Nephron (organoid): ENCODE measurements around the gene SLC22A3.

Experiments used
- H3K27ac Mint-ChIP-seq, 3 experiments: 2 replicates each; pipeline ENCODE4 v1.8.0; 2020; ENCODE audit warnings: mixed read lengths in 3 of 3, mild to moderate bottlenecking in 2 of 3, moderate library complexity in 1 of 3
- H3K27me3 Mint-ChIP-seq: 2 replicates; pipeline ENCODE4 v1.8.0; 2021; ENCODE audit warnings: low read depth, mild to moderate bottlenecking, moderate library complexity, mixed read lengths
- H3K36me3 Mint-ChIP-seq: 2 replicates; pipeline ENCODE4 v1.8.0; 2020; ENCODE audit warnings: low read depth, mixed read lengths
- H3K4me1 Mint-ChIP-seq: 2 replicates; pipeline ENCODE4 v1.8.0; 2020; ENCODE audit warnings: mixed read lengths
- H3K4me3 Mint-ChIP-seq, 3 experiments: 2 replicates each; pipeline ENCODE4 v1.8.0; 2020; ENCODE audit warnings: mild to moderate bottlenecking in 3 of 3, mixed read lengths in 3 of 3, moderate library complexity in 2 of 3
- H3K9me3 Mint-ChIP-seq: 2 replicates; pipeline ENCODE4 v1.8.0; 2020; ENCODE audit warnings: mixed read lengths
- CTCF ChIP-seq, 3 experiments: fragments of 200-600 bp; sonication (generic); IDR thresholded peaks; one replicate each; pipeline ENCODE4 v1.5.0; 2021; ENCODE audit warnings: antibody characterized with exemption in 3 of 3; ENCODE audit not compliant: unreplicated experiment in 3 of 3

SLC22A3 gene

GRCh38 chr6:160303806-160304205 is 44.4 kb upstream of the SLC22A3 start:
- TF ChIP-seq CTCF (IDR thresholded peaks at IDR 0.05; ENCODE audit: unreplicated experiment in 3 of 3) = no peak
- H3K36me3 Mint-ChIP-seq = peaks cover 7% of the 10 kb centered on the region
- H3K27me3 Mint-ChIP-seq = peaks cover 5% of the 10 kb centered on the region
- no peak overlapping the region for H3K4me3 Mint-ChIP-seq
- H3K27ac Mint-ChIP-seq = no peak overlapping the region
- peaks cover 32% of the 10 kb centered on the region for H3K4me1 Mint-ChIP-seq
- peaks cover 24% of the 10 kb centered on the region for H3K9me3 Mint-ChIP-seq

GRCh38 chr6:160305926-160306713 is 42.1 kb upstream of the SLC22A3 start:
- Mint-ChIP-seq H3K4me3 (no peak overlapping the region), H3K4me1 (peaks cover 15% of the 10 kb centered on the region), H3K27me3 (peaks cover 5% of the 10 kb centered on the region), H3K27ac (no peak overlapping the region), H3K9me3 (peaks cover 41% of the 10 kb centered on the region), H3K36me3 (peaks cover 8% of the 10 kb centered on the region)
- no peak for TF ChIP-seq CTCF (IDR thresholded peaks at IDR 0.05; ENCODE audit: unreplicated experiment in 3 of 3)

- no peak for TF ChIP-seq CTCF (IDR thresholded peaks at IDR 0.05; ENCODE audit: unreplicated experiment in 3 of 3)
- peaks cover 54% of the 10 kb centered on the region for H3K9me3 Mint-ChIP-seq
- no peak overlapping the region for H3K4me3 Mint-ChIP-seq
- peaks cover 16% of the 10 kb centered on the region for H3K36me3 Mint-ChIP-seq
- peaks cover 5% of the 10 kb centered on the region for H3K27me3 Mint-ChIP-seq
- no peaks in the 10 kb centered on the region for H3K4me1 Mint-ChIP-seq
- no peak overlapping the region for H3K27ac Mint-ChIP-seq
Measured at GRCh38 chr6:160309718-160310117, 38.5 kb upstream of the SLC22A3 start.

GRCh38 chr6:160312900-160313299 is 35.3 kb upstream of the SLC22A3 start:
- Mint-ChIP-seq H3K27ac (no peak overlapping the region), H3K4me3 (no peak overlapping the region), H3K36me3 (peaks cover 11% of the 10 kb centered on the region), H3K4me1 (no peaks in the 10 kb centered on the region), H3K27me3 (no peaks in the 10 kb centered on the region), H3K9me3 (peaks cover 45% of the 10 kb centered on the region)
- no peak for TF ChIP-seq CTCF (IDR thresholded peaks at IDR 0.05; ENCODE audit: unreplicated experiment in 3 of 3)

- H3K9me3 Mint-ChIP-seq = peaks cover 29% of the 10 kb centered on the region
- H3K4me1 Mint-ChIP-seq = no peaks in the 10 kb centered on the region
- H3K27me3 Mint-ChIP-seq = no peaks in the 10 kb centered on the region
- peaks cover 11% of the 10 kb centered on the region for H3K36me3 Mint-ChIP-seq
- H3K27ac Mint-ChIP-seq = no peak overlapping the region
- H3K4me3 Mint-ChIP-seq = no peak overlapping the region
- no peak for TF ChIP-seq CTCF (IDR thresholded peaks at IDR 0.05; ENCODE audit: unreplicated experiment in 3 of 3)
Measured at GRCh38 chr6:160315310-160315709, 32.9 kb upstream of the SLC22A3 start.

- Mint-ChIP-seq H3K27ac (no peak overlapping the region), H3K27me3 (no peaks in the 10 kb centered on the region), H3K36me3 (peaks cover 8% of the 10 kb centered on the region), H3K4me3 (no peak overlapping the region), H3K9me3 (peaks cover 28% of the 10 kb centered on the region), H3K4me1 (no peaks in the 10 kb centered on the region)
- no peak for TF ChIP-seq CTCF (IDR thresholded peaks at IDR 0.05; ENCODE audit: unreplicated experiment in 3 of 3)
Measured at GRCh38 chr6:160316261-160316660, 31.9 kb upstream of the SLC22A3 start.
